ENCODE data around the gene SLC11A1. TPM values are rescaled to one million over a fixed set of nuclear protein-coding genes. Genes with fewer than 3 reads are reported as not detected.

Gene SLC11A1
- total and polyA plus RNA-seq, 2 donors (not counting 1 experiment from before 2014, with no cell fraction given): 0.03 to 0.17 TPM

DNA sequence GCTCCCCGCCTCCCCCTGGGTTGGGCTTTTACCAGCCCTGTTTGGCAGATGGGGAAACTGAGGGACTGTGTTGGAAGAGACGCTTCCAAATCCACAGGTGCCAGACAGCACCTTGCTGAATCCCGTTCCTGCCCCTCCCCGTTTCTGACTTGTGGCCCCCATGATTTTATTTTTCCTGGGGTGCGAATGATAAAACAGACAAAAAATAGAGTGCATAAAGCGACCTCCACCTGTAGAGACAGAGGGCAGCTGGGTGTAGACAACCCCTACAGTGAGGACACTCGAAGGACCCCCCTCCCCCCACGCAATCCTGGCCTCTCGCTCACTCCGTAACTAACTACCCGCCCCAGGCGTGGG lies 15.4 kb downstream of the SLC11A1 start:
- Histone ChIP-seq H3K4me1 (ENCODE audit: control insufficient read depth, extremely low read depth, insufficient read depth, low read length) (peaks cover 22% of the 10 kb centered on the region), H3K27me3 (ENCODE audit: control insufficient read depth, insufficient read depth, low read length) (no peaks in the 10 kb centered on the region), H3K4me2 (ENCODE audit: extremely low read depth, insufficient read depth, low read length) (peak overlapping the region; percentile 99), H3K9me3 (ENCODE audit: control insufficient read depth, insufficient read depth, low read depth, low read length) (no peaks in the 10 kb centered on the region), H3K79me2 (ENCODE audit: control insufficient read depth, insufficient read depth, low read length) (peaks cover 23% of the 10 kb centered on the region), H4K20me1 (ENCODE audit: control insufficient read depth, extremely low read depth, insufficient read depth, low read length) (no peaks in the 10 kb centered on the region), H3K4me3 (replicated peaks in 1 of 4; ENCODE audit: control extremely low read depth in 1 of 4, insufficient read depth in 1 of 4, low read depth in 3 of 4, low read length in 4 of 4) (peak overlapping the region; percentile 47 to 96 (median 60)), H3K9ac (ENCODE audit: insufficient read depth, low read length) (peak overlapping the region; percentile 27), H2AFZ (ENCODE audit: low read length) (no peak overlapping the region), H3K27ac (ENCODE audit: insufficient read depth, low read length) (peak overlapping the region; percentile 81), H3K36me3 (ENCODE audit: control insufficient read depth, insufficient read depth, low read length) (peaks cover 4% of the 10 kb centered on the region)
- no peak for TF ChIP-seq EZH2 (IDR thresholded peaks at IDR 0.05; ENCODE audit: low read length, missing control alignments)
- TF ChIP-seq, protein P1, sequence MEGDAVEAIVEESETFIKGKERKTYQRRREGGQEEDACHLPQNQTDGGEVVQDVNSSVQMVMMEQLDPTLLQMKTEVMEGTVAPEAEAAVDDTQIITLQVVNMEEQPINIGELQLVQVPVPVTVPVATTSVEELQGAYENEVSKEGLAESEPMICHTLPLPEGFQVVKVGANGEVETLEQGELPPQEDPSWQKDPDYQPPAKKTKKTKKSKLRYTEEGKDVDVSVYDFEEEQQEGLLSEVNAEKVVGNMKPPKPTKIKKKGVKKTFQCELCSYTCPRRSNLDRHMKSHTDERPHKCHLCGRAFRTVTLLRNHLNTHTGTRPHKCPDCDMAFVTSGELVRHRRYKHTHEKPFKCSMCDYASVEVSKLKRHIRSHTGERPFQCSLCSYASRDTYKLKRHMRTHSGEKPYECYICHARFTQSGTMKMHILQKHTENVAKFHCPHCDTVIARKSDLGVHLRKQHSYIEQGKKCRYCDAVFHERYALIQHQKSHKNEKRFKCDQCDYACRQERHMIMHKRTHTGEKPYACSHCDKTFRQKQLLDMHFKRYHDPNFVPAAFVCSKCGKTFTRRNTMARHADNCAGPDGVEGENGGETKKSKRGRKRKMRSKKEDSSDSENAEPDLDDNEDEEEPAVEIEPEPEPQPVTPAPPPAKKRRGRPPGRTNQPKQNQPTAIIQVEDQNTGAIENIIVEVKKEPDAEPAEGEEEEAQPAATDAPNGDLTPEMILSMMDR (conservative IDR thresholded peaks at IDR 0.05 in 1 of 2, IDR thresholded peaks at IDR 0.05 in 1 of 2; ENCODE audit: low read depth in 1 of 2, low read length in 2 of 2): no peak
- DNase-seq (ENCODE audit: low read depth in 2 of 2): no peak

DNA sequence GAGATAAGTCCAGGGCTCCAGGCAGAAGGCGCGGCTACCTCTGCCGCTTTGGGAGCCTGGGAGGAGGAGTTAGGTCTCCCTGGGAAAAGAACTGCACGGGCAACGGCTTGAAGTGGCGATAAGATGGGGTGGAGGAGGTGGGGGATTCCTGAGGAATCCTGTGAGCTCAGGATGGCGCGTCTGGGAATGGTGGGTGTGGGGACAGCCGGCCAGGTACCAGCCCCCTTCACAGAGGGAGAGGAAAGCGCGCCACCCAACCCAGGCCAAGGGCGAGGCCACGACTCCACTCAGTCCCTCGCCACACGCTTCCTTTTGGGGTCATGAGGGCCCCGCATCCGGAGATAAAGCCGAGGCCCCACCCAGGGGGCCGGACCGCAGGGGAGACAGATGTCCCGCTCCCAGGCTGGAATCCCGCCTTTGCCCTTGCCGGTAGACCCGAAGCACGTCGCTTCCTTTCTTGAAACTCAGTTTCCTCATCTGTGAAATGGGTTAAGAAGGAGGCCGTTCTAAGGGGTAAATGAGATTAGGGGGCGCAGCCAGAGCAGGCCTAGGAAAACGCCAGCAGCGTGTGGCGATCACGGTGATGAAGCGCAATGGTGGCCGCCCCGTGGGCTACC lies 15.9 kb downstream of the SLC11A1 start:
- TF ChIP-seq, protein P1 (conservative IDR thresholded peaks at IDR 0.05 in 1 of 2, IDR thresholded peaks at IDR 0.05 in 1 of 2; ENCODE audit: low read depth in 1 of 2, low read length in 2 of 2): no peak
- no peak for TF ChIP-seq EZH2 (IDR thresholded peaks at IDR 0.05; ENCODE audit: low read length, missing control alignments)
- Histone ChIP-seq H3K4me1 (ENCODE audit: control insufficient read depth, extremely low read depth, insufficient read depth, low read length) (peaks cover 22% of the 10 kb centered on the region), H3K9me3 (ENCODE audit: control insufficient read depth, insufficient read depth, low read depth, low read length) (no peaks in the 10 kb centered on the region), H3K27me3 (ENCODE audit: control insufficient read depth, insufficient read depth, low read length) (no peaks in the 10 kb centered on the region), H3K9ac (ENCODE audit: insufficient read depth, low read length) (peak overlapping the region; percentile 79), H4K20me1 (ENCODE audit: control insufficient read depth, extremely low read depth, insufficient read depth, low read length) (no peaks in the 10 kb centered on the region), H3K36me3 (ENCODE audit: control insufficient read depth, insufficient read depth, low read length) (peaks cover 7% of the 10 kb centered on the region), H2AFZ (ENCODE audit: low read length) (no peak overlapping the region), H3K4me3 (replicated peaks in 1 of 4; ENCODE audit: control extremely low read depth in 1 of 4, insufficient read depth in 1 of 4, low read depth in 3 of 4, low read length in 4 of 4) (peak overlapping the region; percentile 33 to 96 (median 53)), H3K27ac (ENCODE audit: insufficient read depth, low read length) (peak overlapping the region; percentile 81), H3K4me2 (ENCODE audit: extremely low read depth, insufficient read depth, low read length) (peak overlapping the region; percentile 99), H3K79me2 (ENCODE audit: control insufficient read depth, insufficient read depth, low read length) (peaks cover 27% of the 10 kb centered on the region)
- DNase-seq (ENCODE audit: low read depth in 2 of 2): peak; percentile 65 to 84

DNA sequence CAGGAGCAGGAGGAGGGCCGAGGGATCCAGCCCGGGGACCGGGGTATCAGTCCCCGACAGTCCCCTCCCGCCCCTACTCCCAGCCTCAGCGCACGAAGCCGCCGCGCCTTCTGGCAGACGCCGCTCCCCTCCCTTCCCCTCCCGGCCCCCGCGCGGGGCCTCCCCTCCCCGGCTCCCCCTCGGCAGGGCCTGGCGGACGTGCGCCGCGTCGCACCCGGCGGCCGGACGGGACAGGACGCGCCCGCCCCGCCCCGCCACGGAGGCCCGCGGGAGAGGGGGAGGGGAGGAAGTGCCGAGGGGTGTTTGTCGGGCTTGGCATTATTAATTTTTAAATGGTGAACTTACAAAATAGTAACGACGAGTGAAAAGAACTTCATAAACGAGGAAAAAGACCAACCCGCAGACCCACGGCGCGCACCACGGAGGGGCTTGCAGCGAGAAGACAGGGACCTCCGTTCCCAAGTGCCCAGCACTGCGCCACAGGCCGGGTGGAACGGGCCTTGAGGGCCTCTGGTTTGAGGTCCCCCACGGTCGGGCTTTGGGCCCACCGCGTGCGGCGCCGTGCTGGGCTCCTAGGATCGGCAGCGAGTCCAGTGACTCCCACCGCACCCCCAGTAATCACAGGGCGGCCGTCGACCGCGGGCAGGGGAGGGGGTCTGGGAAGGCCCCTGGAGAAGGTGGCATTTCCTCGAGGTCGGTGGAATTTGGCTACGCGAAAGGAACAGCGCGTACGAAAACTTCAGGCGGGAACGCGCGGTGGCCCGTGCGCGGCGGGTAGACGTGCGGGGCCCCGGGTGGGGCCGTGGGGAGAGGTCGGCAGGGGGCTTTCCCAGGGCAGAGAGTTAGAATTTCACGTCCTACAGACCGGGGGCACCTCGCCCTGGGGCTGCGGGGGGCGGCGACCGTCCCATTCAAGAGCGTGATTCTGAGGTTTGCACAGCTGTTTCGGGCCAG lies 16.6 kb downstream of the SLC11A1 start:
- Histone ChIP-seq H3K27ac (ENCODE audit: insufficient read depth, low read length) (peak overlapping the region; percentile 81), H3K4me2 (ENCODE audit: extremely low read depth, insufficient read depth, low read length) (peak overlapping the region; percentile 99), H3K36me3 (ENCODE audit: control insufficient read depth, insufficient read depth, low read length) (peaks cover 11% of the 10 kb centered on the region), H3K9me3 (ENCODE audit: control insufficient read depth, insufficient read depth, low read depth, low read length) (no peaks in the 10 kb centered on the region), H3K4me3 (replicated peaks in 1 of 4; ENCODE audit: control extremely low read depth in 1 of 4, insufficient read depth in 1 of 4, low read depth in 3 of 4, low read length in 4 of 4) (peak overlapping the region; percentile 52 to 96 (median 63)), H4K20me1 (ENCODE audit: control insufficient read depth, extremely low read depth, insufficient read depth, low read length) (no peaks in the 10 kb centered on the region), H2AFZ (ENCODE audit: low read length) (no peak overlapping the region), H3K9ac (ENCODE audit: insufficient read depth, low read length) (peak overlapping the region; percentile 79), H3K27me3 (ENCODE audit: control insufficient read depth, insufficient read depth, low read length) (no peaks in the 10 kb centered on the region), H3K79me2 (ENCODE audit: control insufficient read depth, insufficient read depth, low read length) (peaks cover 29% of the 10 kb centered on the region), H3K4me1 (ENCODE audit: control insufficient read depth, extremely low read depth, insufficient read depth, low read length) (peaks cover 22% of the 10 kb centered on the region)
- peak; percentile 63 to 73 for DNase-seq (ENCODE audit: low read depth in 2 of 2)
- TF ChIP-seq, protein P1 (conservative IDR thresholded peaks at IDR 0.05 in 1 of 2, IDR thresholded peaks at IDR 0.05 in 1 of 2; ENCODE audit: low read depth in 1 of 2, low read length in 2 of 2): no peak
- TF ChIP-seq EZH2 (IDR thresholded peaks at IDR 0.05; ENCODE audit: low read length, missing control alignments): no peak
